Neutrophil (primary cell): ENCODE measurements around the gene FLVCR2.
"Not testable (repeated sequence)": the region's sequence is repeated elsewhere in the genome, so short reads cannot be mapped to it uniquely, and the experiment has no call there.

Experiments
- H3K27ac ChIP-seq: fragments of 200-600 bp; sonication (generic); 2 replicates; pipeline ENCODE4 v1.5.1; 2016; ENCODE audit warnings: mild to moderate bottlenecking, moderate library complexity
- H3K27me3 ChIP-seq: fragments of 200-600 bp; sonication (generic); 2 replicates; pipeline ENCODE4 v1.6.0; 2016; ENCODE audit warnings: mild to moderate bottlenecking
- H3K36me3 ChIP-seq: fragments of 200-600 bp; sonication (generic); 2 replicates; pipeline ENCODE4 v1.5.1; 2017
- H3K4me1 ChIP-seq, 2 experiments: fragments of 200-600 bp in 1 of 2; sonication (generic) in 1 of 2; 1 replicate in 1 of 2; 2 replicates in 1 of 2; pipeline versions ENCODE4 v1.5.1 to v1.6.1; 2013 to 2016; ENCODE audit warnings: low read depth in 1 of 2, low read length in 1 of 2, mild to moderate bottlenecking in 1 of 2, moderate library complexity in 1 of 2; ENCODE audit not compliant: control insufficient read depth in 1 of 2, insufficient read depth in 1 of 2
- H3K4me3 ChIP-seq, 2 experiments: fragments of 200-600 bp in 1 of 2; sonication (generic) in 1 of 2; 1 replicate in 1 of 2; 2 replicates in 1 of 2; pipeline ENCODE4 v1.5.1; 2013 to 2016; ENCODE audit warnings: low read depth in 1 of 2, low read length in 1 of 2, mild to moderate bottlenecking in 1 of 2, moderate library complexity in 1 of 2
- H3K9me3 ChIP-seq: fragments of 200-600 bp; sonication (generic); 2 replicates; pipeline ENCODE4 v1.5.1; 2016
- TF ChIP-seq, protein P1 (sequence below): fragments of 200-600 bp; sonication (generic); IDR thresholded peaks from 2 replicates; pipeline ENCODE4 v1.5.1; 2016; ENCODE audit warnings: antibody characterized with exemption

FLVCR2 gene

DNA sequence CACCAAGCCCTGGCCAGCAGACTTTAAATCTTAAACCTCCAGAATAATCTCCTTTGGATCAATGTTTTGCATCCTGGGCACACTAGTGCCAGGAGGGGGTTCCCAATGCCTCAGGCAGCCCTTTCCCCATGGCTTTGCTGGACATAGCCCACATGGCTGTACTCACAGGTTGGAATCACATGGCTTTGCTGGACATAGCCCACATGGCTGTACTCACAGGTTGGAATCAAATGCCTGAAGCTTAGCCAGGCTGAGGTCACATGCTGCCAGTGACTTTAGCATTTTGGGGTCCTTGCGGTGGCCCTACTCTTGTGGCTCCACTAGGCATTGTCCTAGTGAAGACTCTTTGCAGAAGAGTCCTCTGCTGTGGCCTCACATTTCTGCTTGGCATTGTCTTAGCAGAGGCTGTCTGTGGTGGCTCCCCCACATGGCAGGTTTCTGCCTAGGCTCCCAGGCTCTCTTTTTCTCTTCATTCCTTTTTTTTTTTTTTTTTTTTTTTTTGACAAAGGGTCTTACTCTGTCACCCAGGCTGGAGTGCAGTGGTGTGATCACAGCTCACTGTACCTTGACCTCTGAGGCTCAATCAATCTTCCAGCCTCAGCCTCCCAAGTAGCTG is 13.0 kb downstream of the FLVCR2 start:
- H3K4me3 ChIP-seq: no peak overlapping the region
- no peaks in the 10 kb centered on the region for H3K4me1 ChIP-seq
- H3K27ac ChIP-seq: no peak overlapping the region
- no peaks in the 10 kb centered on the region for H3K27me3 ChIP-seq
- no peaks in the 10 kb centered on the region for H3K36me3 ChIP-seq
- TF ChIP-seq, protein P1, sequence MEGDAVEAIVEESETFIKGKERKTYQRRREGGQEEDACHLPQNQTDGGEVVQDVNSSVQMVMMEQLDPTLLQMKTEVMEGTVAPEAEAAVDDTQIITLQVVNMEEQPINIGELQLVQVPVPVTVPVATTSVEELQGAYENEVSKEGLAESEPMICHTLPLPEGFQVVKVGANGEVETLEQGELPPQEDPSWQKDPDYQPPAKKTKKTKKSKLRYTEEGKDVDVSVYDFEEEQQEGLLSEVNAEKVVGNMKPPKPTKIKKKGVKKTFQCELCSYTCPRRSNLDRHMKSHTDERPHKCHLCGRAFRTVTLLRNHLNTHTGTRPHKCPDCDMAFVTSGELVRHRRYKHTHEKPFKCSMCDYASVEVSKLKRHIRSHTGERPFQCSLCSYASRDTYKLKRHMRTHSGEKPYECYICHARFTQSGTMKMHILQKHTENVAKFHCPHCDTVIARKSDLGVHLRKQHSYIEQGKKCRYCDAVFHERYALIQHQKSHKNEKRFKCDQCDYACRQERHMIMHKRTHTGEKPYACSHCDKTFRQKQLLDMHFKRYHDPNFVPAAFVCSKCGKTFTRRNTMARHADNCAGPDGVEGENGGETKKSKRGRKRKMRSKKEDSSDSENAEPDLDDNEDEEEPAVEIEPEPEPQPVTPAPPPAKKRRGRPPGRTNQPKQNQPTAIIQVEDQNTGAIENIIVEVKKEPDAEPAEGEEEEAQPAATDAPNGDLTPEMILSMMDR: no peak
- no peaks in the 10 kb centered on the region for H3K9me3 ChIP-seq

DNA sequence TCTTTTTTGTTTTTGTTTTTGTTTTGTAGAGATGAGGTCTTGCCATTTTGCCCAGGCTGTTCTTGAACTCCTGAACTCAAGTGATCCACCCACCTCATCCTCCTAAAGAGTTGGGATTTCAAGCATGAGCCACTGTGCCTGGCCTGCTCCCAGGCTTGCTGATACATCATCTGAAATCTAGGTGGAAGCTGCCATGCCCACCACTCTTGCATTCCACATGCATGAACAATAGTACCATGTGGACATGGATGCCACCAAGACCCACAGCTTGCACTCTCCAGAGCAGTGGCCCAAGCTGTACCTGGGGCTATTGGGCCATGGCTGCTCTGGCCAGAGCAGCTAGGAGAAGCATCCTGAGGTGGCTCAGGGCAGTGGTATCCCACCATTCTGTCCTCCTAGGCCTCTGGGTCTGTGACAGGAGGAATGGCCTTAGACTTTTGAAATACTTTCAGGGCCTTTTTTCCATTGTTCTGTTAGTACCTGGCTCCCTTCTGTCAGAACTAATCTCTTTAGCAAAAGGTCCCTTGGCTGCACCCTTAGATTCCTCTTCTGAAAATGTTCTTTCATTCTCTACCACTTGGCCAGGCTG is 13.7 kb downstream of the FLVCR2 start:
- H3K27ac ChIP-seq: no peak overlapping the region
- no peak overlapping the region for H3K4me3 ChIP-seq
- no peaks in the 10 kb centered on the region for H3K27me3 ChIP-seq
- no peaks in the 10 kb centered on the region for H3K9me3 ChIP-seq
- H3K4me1 ChIP-seq: no peaks in the 10 kb centered on the region
- TF ChIP-seq, protein P1: no peak
- no peaks in the 10 kb centered on the region for H3K36me3 ChIP-seq

DNA sequence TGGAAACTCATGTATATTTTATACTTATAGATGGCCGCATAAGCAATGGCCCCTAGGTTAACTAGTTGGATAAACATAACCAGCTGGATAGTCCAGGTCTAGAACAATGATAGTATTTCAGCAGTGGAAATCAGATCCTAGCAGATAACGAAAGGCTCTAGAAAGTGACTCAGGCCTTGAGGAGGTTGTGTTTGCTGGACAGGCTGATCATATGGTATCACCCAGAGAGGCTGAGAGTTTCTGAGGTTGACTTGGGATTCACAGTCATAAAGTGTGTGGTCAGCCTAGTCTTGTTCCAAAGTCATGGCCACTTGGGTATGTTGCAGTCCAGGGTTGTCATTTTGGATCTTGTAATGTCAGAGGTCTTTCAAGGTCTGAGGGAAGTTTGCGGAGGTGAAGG is 16.8 kb downstream of the FLVCR2 start:
- no peak overlapping the region for H3K4me3 ChIP-seq
- no peak overlapping the region for H3K27ac ChIP-seq
- H3K4me1 ChIP-seq: no peaks in the 10 kb centered on the region
- H3K36me3 ChIP-seq: no peaks in the 10 kb centered on the region
- TF ChIP-seq, protein P1: no peak
- H3K27me3 ChIP-seq: no peaks in the 10 kb centered on the region
- no peaks in the 10 kb centered on the region for H3K9me3 ChIP-seq

DNA sequence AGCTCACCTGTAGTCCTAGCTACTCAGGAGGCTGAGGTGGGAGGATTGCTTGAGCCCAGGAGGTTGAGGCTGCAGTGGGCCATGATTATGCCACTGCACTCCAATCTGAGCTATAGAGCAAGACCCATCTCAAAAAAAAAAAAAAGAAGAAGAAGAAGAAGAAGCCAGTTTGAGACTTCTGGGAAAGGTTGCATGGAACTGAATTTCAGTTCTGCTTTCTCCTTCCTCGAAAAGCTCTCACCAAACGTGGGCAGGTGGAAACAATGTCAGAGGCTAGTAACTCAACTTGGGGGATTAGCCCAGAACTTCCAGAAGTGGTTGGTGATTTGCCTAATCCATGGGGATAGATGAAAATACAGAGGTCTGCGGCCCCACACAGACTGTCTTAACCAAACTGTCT is 18.7 kb downstream of the FLVCR2 start:
- TF ChIP-seq, protein P1: no peak
- H3K4me1 ChIP-seq: no peaks in the 10 kb centered on the region
- no peaks in the 10 kb centered on the region for H3K9me3 ChIP-seq

DNA sequence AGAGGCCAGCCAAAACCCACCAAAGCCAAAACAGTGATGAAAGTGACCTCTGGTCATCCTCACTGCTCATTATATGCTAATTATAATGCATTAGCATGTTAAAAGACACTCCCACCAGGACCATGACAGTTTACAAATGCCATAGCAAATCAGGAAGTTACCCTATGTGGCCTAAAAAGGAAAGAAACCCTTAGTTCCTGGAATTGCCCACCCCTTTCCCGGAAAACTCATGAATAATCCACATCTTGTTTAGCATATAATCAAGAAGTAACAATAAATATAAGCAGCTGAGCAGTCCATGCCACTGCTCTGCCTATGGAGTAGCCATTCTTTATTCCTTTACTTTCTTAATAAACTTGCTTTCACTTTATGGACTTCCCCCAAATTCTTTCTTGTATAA is 21.7 kb downstream of the FLVCR2 start:
- H3K4me1 ChIP-seq, H3K36me3 ChIP-seq, H3K4me3 ChIP-seq, H3K27ac ChIP-seq, H3K9me3 ChIP-seq, H3K27me3 ChIP-seq: not testable (repeated sequence)

More for the DNA sequence above, 18.7 kb downstream of the FLVCR2 start:
- Histone ChIP-seq H3K36me3 (no peaks in the 10 kb centered on the region), H3K4me3 (no peak overlapping the region), H3K27ac (no peak overlapping the region), H3K27me3 (no peaks in the 10 kb centered on the region)

DNA sequence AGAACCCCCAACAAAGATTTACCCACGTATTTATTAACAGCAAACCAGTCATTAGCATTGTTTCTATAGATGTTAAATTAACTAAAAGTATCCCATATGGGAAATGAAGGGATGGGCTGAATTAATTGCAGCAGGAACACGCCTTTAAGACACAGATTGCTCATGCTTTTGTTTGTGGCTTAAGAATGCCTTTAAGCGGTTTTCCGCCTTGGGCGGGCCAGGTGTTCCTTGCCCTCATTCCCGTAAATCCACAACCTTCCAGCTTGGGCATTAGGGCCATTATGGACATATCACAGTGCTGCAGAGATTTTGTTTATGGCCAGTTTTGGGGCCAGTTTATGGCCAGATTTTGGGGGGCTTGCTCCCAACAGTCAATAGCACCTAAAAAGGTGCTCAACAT is 22.6 kb downstream of the FLVCR2 start:
- H3K36me3 ChIP-seq, H3K9me3 ChIP-seq, H3K27me3 ChIP-seq, H3K4me3 ChIP-seq, H3K4me1 ChIP-seq, H3K27ac ChIP-seq: not testable (repeated sequence)
